AG09309 (cell line): Measurements from ENCODE around the gene MAPKBP1.

Experiments
- DNase-seq: peaks from one replicate; pipeline ENCODE4 v3.0.0-alpha.2; 2010; ENCODE audit warnings: low read depth
- H3K4me3 ChIP-seq: 2 replicates; pipeline ENCODE4 v1.5.1; 2011; ENCODE audit warnings: mild to moderate bottlenecking, low read depth, low read length, moderate library complexity; ENCODE audit not compliant: control insufficient read depth
- TF ChIP-seq, protein P1 (sequence below): IDR thresholded peaks from 2 replicates; pipeline ENCODE4 v1.5.1; 2011; ENCODE audit warnings: mild to moderate bottlenecking, low read depth, low read length, inconsistent platforms; ENCODE audit not compliant: insufficient read depth, control insufficient read depth; ENCODE audit errors: missing control alignments

Gene MAPKBP1

DNA sequence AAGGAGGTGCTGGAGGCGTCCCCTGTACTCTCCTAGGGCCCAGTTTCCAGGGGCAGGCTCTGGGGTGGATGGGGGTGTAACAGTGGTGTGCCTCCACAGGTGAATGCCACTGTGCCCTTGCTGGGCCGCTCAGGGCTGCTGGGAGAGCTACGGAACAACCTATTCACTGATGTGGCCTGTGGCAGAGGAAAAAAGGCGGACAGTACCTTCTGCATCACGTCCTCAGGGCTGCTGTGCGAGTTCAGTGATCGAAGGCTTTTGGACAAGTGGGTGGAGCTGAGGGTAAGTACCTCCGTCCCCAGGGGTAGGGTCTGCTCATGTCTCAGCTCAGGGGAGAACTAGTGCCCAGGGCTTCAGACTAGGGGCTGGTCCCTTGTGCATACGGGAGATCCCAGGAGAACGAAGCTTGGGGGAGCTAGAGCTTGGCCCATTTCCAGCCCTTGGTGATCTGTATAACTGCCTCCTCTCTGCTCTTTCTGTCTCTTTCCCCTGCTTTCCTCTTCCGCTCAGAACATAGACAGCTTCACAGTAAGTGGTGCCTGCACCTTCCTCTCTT is 38.6 kb downstream of the MAPKBP1 start:
- DNase-seq: no peak
- H3K4me3 ChIP-seq: no peak overlapping the region
- TF ChIP-seq, protein P1, sequence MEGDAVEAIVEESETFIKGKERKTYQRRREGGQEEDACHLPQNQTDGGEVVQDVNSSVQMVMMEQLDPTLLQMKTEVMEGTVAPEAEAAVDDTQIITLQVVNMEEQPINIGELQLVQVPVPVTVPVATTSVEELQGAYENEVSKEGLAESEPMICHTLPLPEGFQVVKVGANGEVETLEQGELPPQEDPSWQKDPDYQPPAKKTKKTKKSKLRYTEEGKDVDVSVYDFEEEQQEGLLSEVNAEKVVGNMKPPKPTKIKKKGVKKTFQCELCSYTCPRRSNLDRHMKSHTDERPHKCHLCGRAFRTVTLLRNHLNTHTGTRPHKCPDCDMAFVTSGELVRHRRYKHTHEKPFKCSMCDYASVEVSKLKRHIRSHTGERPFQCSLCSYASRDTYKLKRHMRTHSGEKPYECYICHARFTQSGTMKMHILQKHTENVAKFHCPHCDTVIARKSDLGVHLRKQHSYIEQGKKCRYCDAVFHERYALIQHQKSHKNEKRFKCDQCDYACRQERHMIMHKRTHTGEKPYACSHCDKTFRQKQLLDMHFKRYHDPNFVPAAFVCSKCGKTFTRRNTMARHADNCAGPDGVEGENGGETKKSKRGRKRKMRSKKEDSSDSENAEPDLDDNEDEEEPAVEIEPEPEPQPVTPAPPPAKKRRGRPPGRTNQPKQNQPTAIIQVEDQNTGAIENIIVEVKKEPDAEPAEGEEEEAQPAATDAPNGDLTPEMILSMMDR: no peak

DNA sequence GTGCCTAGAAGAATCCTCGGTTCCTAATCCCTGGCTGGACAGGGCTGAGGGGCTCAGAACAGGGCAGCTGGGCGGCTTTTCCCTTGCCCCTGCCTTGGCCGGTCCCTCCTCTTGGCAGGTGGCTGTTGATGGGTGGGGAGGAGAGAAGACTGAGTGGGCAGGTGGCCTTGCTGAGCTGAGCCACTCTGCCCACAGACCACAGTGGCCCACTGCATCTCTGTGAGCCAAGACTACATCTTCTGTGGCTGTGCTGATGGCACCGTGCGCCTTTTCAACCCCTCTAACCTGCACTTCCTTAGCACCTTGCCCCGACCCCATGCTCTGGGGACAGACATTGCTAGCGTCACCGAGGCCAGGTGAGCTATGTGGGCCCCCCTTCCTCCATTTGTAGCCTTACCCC is 39.1 kb downstream of the MAPKBP1 start:
- TF ChIP-seq, protein P1: no peak
- no peak overlapping the region for H3K4me3 ChIP-seq
- no peak for DNase-seq

DNA sequence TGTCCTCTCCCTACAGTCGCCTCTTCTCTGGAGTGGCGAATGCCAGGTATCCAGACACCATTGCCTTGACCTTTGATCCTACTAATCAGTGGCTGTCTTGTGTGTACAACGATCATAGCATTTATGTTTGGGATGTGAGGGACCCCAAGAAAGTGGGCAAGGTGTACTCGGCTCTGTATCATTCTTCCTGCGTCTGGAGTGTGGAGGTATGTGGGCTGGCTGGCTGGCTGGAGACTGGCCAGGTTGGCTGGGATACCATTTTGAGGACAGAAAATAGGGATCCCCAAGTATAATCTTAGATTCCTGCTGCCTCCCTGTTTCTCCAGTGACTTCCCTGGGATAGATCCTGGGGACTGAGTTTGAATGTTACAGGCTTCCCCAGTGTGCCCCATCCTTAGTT is 40.2 kb downstream of the MAPKBP1 start:
- TF ChIP-seq, protein P1: no peak
- no peak for DNase-seq
- no peak overlapping the region for H3K4me3 ChIP-seq

DNA sequence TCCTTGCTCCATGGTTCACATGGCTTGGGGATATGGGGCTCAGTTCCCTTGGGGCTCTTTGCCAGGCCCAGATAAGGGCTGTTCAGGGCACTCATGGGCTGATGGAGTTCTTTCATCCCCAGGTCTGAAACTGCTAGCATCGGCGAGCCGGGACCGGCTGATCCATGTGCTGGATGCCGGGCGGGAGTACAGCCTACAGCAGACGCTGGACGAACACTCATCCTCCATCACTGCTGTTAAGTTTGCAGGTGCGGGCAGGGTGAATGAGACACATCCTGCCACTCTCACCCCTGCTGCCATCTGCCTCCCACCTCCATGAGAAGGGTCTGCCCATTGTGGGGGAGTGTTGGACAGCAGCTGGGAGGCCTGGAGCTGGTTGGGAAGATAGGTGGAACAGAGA is 42.5 kb downstream of the MAPKBP1 start:
- no peak for DNase-seq
- TF ChIP-seq, protein P1: no peak
- no peak overlapping the region for H3K4me3 ChIP-seq

DNA sequence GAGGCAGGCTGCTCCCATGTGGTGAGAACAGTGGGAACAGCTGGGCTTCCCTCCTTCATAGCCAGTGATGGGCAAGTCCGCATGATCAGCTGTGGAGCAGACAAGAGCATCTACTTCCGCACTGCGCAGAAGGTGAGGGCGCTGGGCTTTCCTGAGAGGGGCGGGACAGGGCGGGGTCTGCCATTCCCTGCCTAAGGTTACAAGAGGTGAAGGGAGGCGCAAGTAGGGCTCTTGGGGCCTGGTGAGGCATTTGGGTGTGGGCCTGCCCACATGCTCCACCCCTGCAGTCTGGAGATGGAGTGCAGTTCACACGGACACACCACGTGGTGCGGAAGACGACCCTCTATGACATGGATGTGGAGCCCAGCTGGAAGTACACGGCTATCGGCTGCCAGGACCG is 43.0 kb downstream of the MAPKBP1 start:
- TF ChIP-seq, protein P1: no peak
- DNase-seq: no peak
- no peak overlapping the region for H3K4me3 ChIP-seq

DNA sequence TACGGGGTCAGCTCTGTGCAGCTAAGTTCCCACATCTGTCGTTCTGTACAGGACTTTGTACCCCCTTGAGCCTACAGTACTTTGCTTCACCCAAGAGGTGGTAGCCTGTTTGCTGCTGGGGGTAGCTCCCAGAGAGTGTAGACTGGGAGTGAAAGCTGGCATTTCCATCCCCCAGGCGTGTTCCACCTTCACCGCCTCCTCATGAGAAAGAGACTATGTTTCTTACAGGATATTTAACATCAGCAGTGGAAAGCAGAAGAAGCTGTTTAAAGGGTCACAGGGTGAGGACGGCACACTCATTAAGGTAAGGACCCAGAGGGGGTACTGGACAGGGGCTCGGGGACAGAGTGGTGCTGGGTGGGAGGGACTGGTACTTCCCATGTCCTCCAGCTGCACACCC is 43.5 kb downstream of the MAPKBP1 start:
- TF ChIP-seq, protein P1: no peak
- no peak overlapping the region for H3K4me3 ChIP-seq
- DNase-seq: no peak

DNA sequence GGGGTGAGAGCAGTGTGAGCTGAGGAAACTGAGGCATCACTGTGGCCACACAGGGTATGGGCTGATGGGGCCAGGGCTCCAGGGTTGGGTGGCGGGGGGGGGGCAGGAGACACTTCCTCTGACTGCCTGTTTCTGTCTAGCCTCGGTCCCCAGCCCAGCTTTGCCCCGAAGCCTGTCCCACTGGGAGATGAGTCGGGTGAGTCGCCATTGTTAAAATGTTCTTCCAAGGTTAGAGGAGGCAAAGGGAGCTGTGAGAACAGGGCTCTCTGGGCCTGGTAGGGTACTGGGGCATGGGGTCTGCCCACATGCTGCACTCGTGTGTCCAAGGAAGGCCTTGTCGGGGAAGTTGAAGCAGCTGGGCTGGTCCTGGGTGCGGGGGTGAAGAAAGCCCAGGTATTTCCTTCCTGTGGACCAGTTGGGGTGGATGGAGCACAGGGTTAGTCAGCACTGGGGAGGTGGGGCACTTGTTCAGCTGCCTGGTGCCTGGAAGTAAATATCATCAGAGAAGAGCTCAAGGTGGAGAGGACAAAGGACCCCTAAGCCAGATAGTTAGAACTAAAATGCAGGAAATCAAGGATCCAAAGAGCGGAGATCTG is 45.3 kb downstream of the MAPKBP1 start:
- TF ChIP-seq, protein P1: no peak
- no peak overlapping the region for H3K4me3 ChIP-seq
- DNase-seq: no peak
